GM23248 (cell line): Measurements from ENCODE around the gene KIF5A. TPM values are rescaled to one million over a fixed set of nuclear protein-coding genes. Genes with fewer than 3 reads are reported as not detected.

Experiments used
- DNase-seq: peaks from one replicate; pipeline ENCODE4 v3.0.0-alpha.2; 2015
- H2AFZ ChIP-seq: fragments of 200-600 bp; sonication (generic); 2 replicates; pipeline ENCODE4 v1.6.1; 2016; ENCODE audit warnings: antibody characterized with exemption
- H3F3A ChIP-seq: fragments of 200-600 bp; sonication (generic); 2 replicates; pipeline ENCODE4 v1.6.1; 2016; ENCODE audit warnings: mild to moderate bottlenecking, antibody characterized with exemption, mixed run types; ENCODE audit not compliant: insufficient read depth
- H3K27ac ChIP-seq: fragments of 200-600 bp; sonication (generic); 2 replicates; pipeline ENCODE4 v1.5.1; 2016; ENCODE audit warnings: mild to moderate bottlenecking
- H3K27me3 ChIP-seq: fragments of 200-600 bp; sonication (generic); replicated peaks from 2 replicates; pipeline ENCODE4 v1.6.1; 2016; ENCODE audit warnings: mild to moderate bottlenecking; ENCODE audit not compliant: insufficient read depth
- H3K36me3 ChIP-seq: fragments of 200-600 bp; sonication (generic); 2 replicates; pipeline ENCODE4 v1.6.1; 2016; ENCODE audit warnings: low read depth, mild to moderate bottlenecking
- H3K4me1 ChIP-seq: fragments of 200-600 bp; sonication (generic); 2 replicates; pipeline ENCODE4 v1.6.1; 2016; ENCODE audit warnings: mild to moderate bottlenecking; ENCODE audit not compliant: insufficient read depth
- H3K4me2 ChIP-seq: fragments of 200-600 bp; sonication (generic); one replicate; pipeline ENCODE4 v1.6.1; 2016; ENCODE audit warnings: mild to moderate bottlenecking; ENCODE audit not compliant: unreplicated experiment
- H3K4me3 ChIP-seq: fragments of 200-600 bp; sonication (generic); 2 replicates; pipeline ENCODE4 v1.5.1; 2016; ENCODE audit warnings: mild to moderate bottlenecking
- H3K79me2 ChIP-seq: fragments of 200-600 bp; sonication (generic); 2 replicates; pipeline ENCODE4 v1.6.1; 2016; ENCODE audit warnings: mild to moderate bottlenecking; ENCODE audit not compliant: insufficient read depth
- H3K9ac ChIP-seq: fragments of 200-600 bp; sonication (generic); 2 replicates; pipeline ENCODE4 v1.6.1; 2016; ENCODE audit warnings: mild to moderate bottlenecking
- H3K9me2 ChIP-seq: fragments of 200-600 bp; sonication (generic); 2 replicates; pipeline ENCODE4 v1.6.1; 2016; ENCODE audit warnings: mixed run types, mild to moderate bottlenecking, moderate library complexity; ENCODE audit not compliant: insufficient read depth
- H3K9me3 ChIP-seq: fragments of 200-600 bp; sonication (generic); one replicate; pipeline ENCODE4 v1.6.1; 2017; ENCODE audit warnings: low read depth
- H4K20me1 ChIP-seq: fragments of 200-600 bp; sonication (generic); 2 replicates; pipeline ENCODE4 v1.6.0; 2016; ENCODE audit not compliant: insufficient read depth
- EZH2 ChIP-seq: fragments of 200-600 bp; sonication (generic); IDR thresholded peaks from 2 replicates; pipeline ENCODE4 v1.6.1; 2018; ENCODE audit warnings: antibody characterized with exemption, mild to moderate bottlenecking; ENCODE audit not compliant: insufficient read depth, poor library complexity, severe bottlenecking
- EZH2phosphoT487 ChIP-seq: fragments of 200-600 bp; sonication (generic); IDR thresholded peaks from 2 replicates; pipeline ENCODE4 v1.6.1; 2018; ENCODE audit warnings: antibody characterized with exemption, moderate library complexity, mild to moderate bottlenecking, low read depth; ENCODE audit not compliant: insufficient read depth
- WGBS, 2 experiments: methylation state at CpG; one replicate each; pipeline ENCODE4 v1.1.6; 2015 to 2017; ENCODE audit warnings: low lambda C conversion rate in 2 of 2, low coverage in 1 of 2; ENCODE audit errors: missing lambda C conversion rate in 2 of 2; 5-methylcytosine and 5-hydroxymethylcytosine counted together
- in situ Hi-C: fragments of 300-500 bp; cut with MboI; formaldehyde crosslinking; loops from 2 replicates; pipeline ENCODE4 v1.15.0; 2020
- polyA plus RNA-seq: library from polyadenylated mRNA; unstranded; fragments of >200 nt; fragmentation: Nextera tagmentation; extraction: Ambion mirVana; gene quantifications from 2 replicates; pipeline ENCODE4 v1.2.1, GENCODE V29; 2016
- total RNA-seq: library from RNA; depleted of rRNA; stranded (reverse); fragments of >200 nt; shearing (Covaris generic); gene quantifications from 2 replicates; pipeline ENCODE4 v1.2.3, GENCODE V29; 2014

Gene KIF5A
- total and polyA plus RNA-seq, 2 experiments from 2014 or later, result 0.11 to 0.18 TPM

- Histone ChIP-seq H3F3A (no peaks in the 10 kb centered on the region), H3K27ac (no peak overlapping the region), H3K27me3 (no peaks in the 10 kb centered on the region), H3K9ac (no peak overlapping the region), H3K4me2 (no peak overlapping the region), H3K36me3 (no peaks in the 10 kb centered on the region), H3K9me3 (no peaks in the 10 kb centered on the region), H3K4me3 (no peak overlapping the region), H2AFZ (no peak overlapping the region), H3K9me2 (no peaks in the 10 kb centered on the region), H3K4me1 (peaks cover 5% of the 10 kb centered on the region), H3K79me2 (no peaks in the 10 kb centered on the region), H4K20me1 (no peaks in the 10 kb centered on the region)
- DNase-seq, result no peak
- TF ChIP-seq EZH2phosphoT487 (no peak), EZH2 (no peak)
- in situ Hi-C loops, result no loop called here
- WGBS, 2 experiments, result 93 to 94% methylated on average over 28 to 29 of the region's 29 CpGs
Measured at GRCh38 chr12:57628280-57629191, 78.7 kb downstream of the KIF5A start.

- in situ Hi-C loops, result no loop called here
Measured at GRCh38 chr12:57629897-57630471, 80.1 kb downstream of the KIF5A start.

GRCh38 chr12:57630891-57631433, 81.1 kb downstream of the KIF5A start:
- H3K4me2 ChIP-seq, result no peak overlapping the region
- H4K20me1 ChIP-seq, result no peaks in the 10 kb centered on the region
- H3K27ac ChIP-seq, result no peak overlapping the region
- no peaks in the 10 kb centered on the region for H3K9me3 ChIP-seq
- no peaks in the 10 kb centered on the region for H3K79me2 ChIP-seq
- no peak overlapping the region for H3K9ac ChIP-seq
- WGBS, 2 experiments, result 80 to 82% methylated on average over 6 of the region's 6 CpGs
- no peak overlapping the region for H2AFZ ChIP-seq
- peaks cover 6% of the 10 kb centered on the region for H3K4me1 ChIP-seq
- H3F3A ChIP-seq, result no peaks in the 10 kb centered on the region
- TF ChIP-seq EZH2phosphoT487, result no peak
- no peak for TF ChIP-seq EZH2
- no peaks in the 10 kb centered on the region for H3K36me3 ChIP-seq
- no peak for DNase-seq
- no peaks in the 10 kb centered on the region for H3K27me3 ChIP-seq
- H3K9me2 ChIP-seq, result no peaks in the 10 kb centered on the region
- no peak overlapping the region for H3K4me3 ChIP-seq
- in situ Hi-C loops, result no loop called here

More at GRCh38 chr12:57629897-57630471, 80.1 kb downstream of the KIF5A start:
- no peaks in the 10 kb centered on the region for H4K20me1 ChIP-seq
- TF ChIP-seq EZH2phosphoT487 (no peak), EZH2 (no peak)
- no peak overlapping the region for H3K9ac ChIP-seq
- H3K27ac ChIP-seq, result no peak overlapping the region
- no peak overlapping the region for H2AFZ ChIP-seq
- H3K79me2 ChIP-seq, result no peaks in the 10 kb centered on the region
- no peaks in the 10 kb centered on the region for H3K36me3 ChIP-seq
- DNase-seq, result no peak
- no peaks in the 10 kb centered on the region for H3K9me2 ChIP-seq
- H3K4me3 ChIP-seq, result no peak overlapping the region
- peaks cover 6% of the 10 kb centered on the region for H3K4me1 ChIP-seq
- H3K27me3 ChIP-seq, result no peaks in the 10 kb centered on the region
- H3K9me3 ChIP-seq, result no peaks in the 10 kb centered on the region
- no peaks in the 10 kb centered on the region for H3F3A ChIP-seq
- H3K4me2 ChIP-seq, result no peak overlapping the region
- WGBS, 2 experiments, result 84 to 86% methylated on average over 5 of the region's 5 CpGs

- H3K4me1 ChIP-seq, result peaks cover 6% of the 10 kb centered on the region
- no peaks in the 10 kb centered on the region for H3K36me3 ChIP-seq
- H3K9me3 ChIP-seq, result no peaks in the 10 kb centered on the region
- 41 to 45% methylated on average over 24 to 26 of the region's 26 CpGs for WGBS, 2 experiments
- H3K4me3 ChIP-seq, result peak overlapping the region; percentile 80
- no peaks in the 10 kb centered on the region for H3F3A ChIP-seq
- H3K79me2 ChIP-seq, result no peaks in the 10 kb centered on the region
- no peak overlapping the region for H3K9ac ChIP-seq
- H2AFZ ChIP-seq, result peak overlapping the region; percentile 86
- H3K9me2 ChIP-seq, result no peaks in the 10 kb centered on the region
- H3K4me2 ChIP-seq, result peak overlapping the region; percentile 85
- H3K27ac ChIP-seq, result no peak overlapping the region
- H4K20me1 ChIP-seq, result no peaks in the 10 kb centered on the region
- H3K27me3 ChIP-seq, result no peaks in the 10 kb centered on the region
- in situ Hi-C loops, result no loop called here
- TF ChIP-seq EZH2, result no peak
- no peak for TF ChIP-seq EZH2phosphoT487
- no peak for DNase-seq
Measured at GRCh38 chr12:57631566-57632072, 81.8 kb downstream of the KIF5A start.
